ENCODE data around the gene ZNF438. TPM values are rescaled to one million over a fixed set of nuclear protein-coding genes. Genes with fewer than 3 reads are reported as not detected.

ZNF438 gene
- total RNA-seq, 1 experiment from 2014 or later = 2.0 TPM

- CTCF ChIA-PET = no interaction called here
- POLR2A ChIA-PET (ENCODE audit: low non-redundant PET) = no interaction called here
- no TSS peak for BruUV-seq (replicated peaks)
- Histone ChIP-seq H3K27ac (ENCODE audit: low read depth, low read length, poor library complexity, severe bottlenecking) (no peak overlapping the region), H3K4me3 (ENCODE audit: low read depth, low read length, poor library complexity, severe bottlenecking) (no peak overlapping the region), H3K9me3 (ENCODE audit: low read depth, low read length, poor library complexity, severe bottlenecking) (no peaks in the 10 kb centered on the region), H3K4me1 (ENCODE audit: insufficient read depth, low read length, poor library complexity, severe bottlenecking) (no peaks in the 10 kb centered on the region), H3K27me3 (replicated peaks; ENCODE audit: insufficient read depth, low read depth, low read length, poor library complexity) (peaks cover 6% of the 10 kb centered on the region), H3K36me3 (ENCODE audit: insufficient read depth, low read length, poor library complexity, severe bottlenecking) (no peaks in the 10 kb centered on the region)
- intact Hi-C loops (cut with micrococcal nuclease; ENCODE audit: unreplicated experiment) = no loop called here
- TF ChIP-seq CTCF (conservative IDR thresholded peaks at IDR 0.05; ENCODE audit: low read depth, low read length) (no peak), EZH2 (IDR thresholded peaks at IDR 0.05; ENCODE audit: borderline replicate concordance, low read depth, low read length, poor library complexity, severe bottlenecking) (no peak)
- DNase-seq (ENCODE audit: low spot score) = no peak
Observed at GRCh38 chr10:30818854-30819253, 212.8 kb downstream of the ZNF438 start.

DNA sequence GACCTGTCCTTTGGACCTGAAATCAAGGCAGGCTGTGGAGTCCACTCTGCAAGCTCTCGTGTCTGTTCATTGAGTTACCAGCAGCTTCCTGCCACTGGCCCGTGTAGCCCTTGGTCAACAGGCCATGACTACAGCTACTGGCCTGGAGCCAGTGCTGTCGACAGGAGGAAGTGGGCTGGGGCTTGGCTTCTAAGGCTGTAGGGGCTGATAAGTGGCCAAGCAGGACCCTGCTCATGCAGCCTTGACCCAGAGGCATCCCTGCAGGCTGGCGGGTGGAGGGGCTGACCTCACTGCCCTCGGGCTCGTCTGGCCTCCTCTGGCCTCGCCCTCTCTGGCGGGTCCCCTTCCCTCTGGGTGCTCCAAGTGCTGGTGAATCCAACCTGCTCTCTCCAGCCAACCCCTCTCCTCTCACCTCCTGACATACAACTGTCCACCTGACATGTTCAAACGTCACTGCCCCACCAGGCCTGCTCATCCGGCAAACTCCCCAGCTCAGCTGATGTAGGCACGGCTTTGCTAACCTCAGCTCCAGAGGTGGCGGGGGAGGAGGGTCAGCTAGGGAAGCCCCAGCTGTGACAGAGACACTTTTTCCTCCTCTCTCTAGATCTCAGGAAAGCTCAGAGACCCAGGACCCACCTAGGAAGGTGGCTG is 213.5 kb downstream of the ZNF438 start:
- TF ChIP-seq EZH2 (IDR thresholded peaks at IDR 0.05; ENCODE audit: borderline replicate concordance, low read depth, low read length, poor library complexity, severe bottlenecking) (no peak), CTCF (conservative IDR thresholded peaks at IDR 0.05; ENCODE audit: low read depth, low read length) (no peak)
- Histone ChIP-seq H3K36me3 (ENCODE audit: insufficient read depth, low read length, poor library complexity, severe bottlenecking) (no peaks in the 10 kb centered on the region), H3K9me3 (ENCODE audit: low read depth, low read length, poor library complexity, severe bottlenecking) (no peaks in the 10 kb centered on the region), H3K27me3 (replicated peaks; ENCODE audit: insufficient read depth, low read depth, low read length, poor library complexity) (peaks cover 6% of the 10 kb centered on the region), H3K4me1 (ENCODE audit: insufficient read depth, low read length, poor library complexity, severe bottlenecking) (no peaks in the 10 kb centered on the region), H3K4me3 (ENCODE audit: low read depth, low read length, poor library complexity, severe bottlenecking) (no peak overlapping the region), H3K27ac (ENCODE audit: low read depth, low read length, poor library complexity, severe bottlenecking) (no peak overlapping the region)
- intact Hi-C loops (cut with micrococcal nuclease; ENCODE audit: unreplicated experiment) = no loop called here
- BruUV-seq (replicated peaks) = no TSS peak
- CTCF ChIA-PET = no interaction called here
- DNase-seq (ENCODE audit: low spot score) = no peak
- POLR2A ChIA-PET (ENCODE audit: low non-redundant PET) = no interaction called here

DNA sequence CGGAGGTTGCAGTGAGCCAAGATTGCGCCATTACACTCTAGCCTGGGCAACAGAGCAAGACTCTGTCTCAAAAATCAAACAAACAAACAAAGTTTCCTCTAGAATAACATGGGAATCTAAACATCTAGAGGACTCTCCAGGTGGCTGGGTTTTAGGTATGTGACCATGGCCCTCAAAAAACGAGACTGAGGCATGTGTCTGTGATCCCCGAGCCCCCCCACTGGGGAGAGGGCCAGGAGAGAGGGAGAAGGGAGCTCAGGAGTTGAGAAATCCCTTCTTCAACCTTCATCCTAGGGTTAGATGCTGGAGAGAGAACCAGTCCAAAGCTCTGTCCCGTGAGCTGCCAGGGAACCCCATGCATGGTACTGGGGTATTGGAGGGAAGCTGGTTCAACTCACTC is 214.1 kb downstream of the ZNF438 start:
- DNase-seq (ENCODE audit: low spot score) = no peak
- no peaks in the 10 kb centered on the region for H3K36me3 ChIP-seq (ENCODE audit: insufficient read depth, low read length, poor library complexity, severe bottlenecking)
- H3K9me3 ChIP-seq (ENCODE audit: low read depth, low read length, poor library complexity, severe bottlenecking) = no peaks in the 10 kb centered on the region
- peaks cover 6% of the 10 kb centered on the region for H3K27me3 ChIP-seq (replicated peaks; ENCODE audit: insufficient read depth, low read depth, low read length, poor library complexity)
- intact Hi-C loops (cut with micrococcal nuclease; ENCODE audit: unreplicated experiment) = no loop called here
- BruUV-seq (replicated peaks) = no TSS peak
- POLR2A ChIA-PET (ENCODE audit: low non-redundant PET) = no interaction called here
- no peak overlapping the region for H3K4me3 ChIP-seq (ENCODE audit: low read depth, low read length, poor library complexity, severe bottlenecking)
- CTCF ChIA-PET = no interaction called here
- H3K4me1 ChIP-seq (ENCODE audit: insufficient read depth, low read length, poor library complexity, severe bottlenecking) = no peaks in the 10 kb centered on the region
- H3K27ac ChIP-seq (ENCODE audit: low read depth, low read length, poor library complexity, severe bottlenecking) = no peak overlapping the region
- no peak for TF ChIP-seq CTCF (conservative IDR thresholded peaks at IDR 0.05; ENCODE audit: low read depth, low read length)
- no peak for TF ChIP-seq EZH2 (IDR thresholded peaks at IDR 0.05; ENCODE audit: borderline replicate concordance, low read depth, low read length, poor library complexity, severe bottlenecking)
